Ishikawa (cell line): ENCODE measurements around the gene TOR3A.

Source experiments
- CREB1 ChIP-seq: IDR thresholded peaks from 2 replicates; pipeline ENCODE4 v1.6.1; 2012; ENCODE audit warnings: low read depth
- EGR1 ChIP-seq: IDR thresholded peaks from 2 replicates; pipeline ENCODE4 v1.6.1; 2012
- EP300 ChIP-seq: IDR thresholded peaks from 2 replicates; pipeline ENCODE4 v1.6.1; 2012; ENCODE audit warnings: borderline replicate concordance
- FOXM1 ChIP-seq: IDR thresholded peaks from 2 replicates; pipeline ENCODE4 v1.6.1; 2012; ENCODE audit warnings: low read depth, borderline replicate concordance
- NFIC ChIP-seq: IDR thresholded peaks from 2 replicates; pipeline ENCODE4 v1.6.1; 2012
- RAD21 ChIP-seq: IDR thresholded peaks from 2 replicates; pipeline ENCODE4 v1.6.1; 2012; ENCODE audit warnings: low read depth
- TAF1 ChIP-seq: IDR thresholded peaks from 2 replicates; pipeline ENCODE4 v1.6.1; 2012; ENCODE audit warnings: low read depth, mild to moderate bottlenecking
- TEAD4 ChIP-seq: IDR thresholded peaks from 2 replicates; pipeline ENCODE4 v1.6.1; 2012
- YY1 ChIP-seq: IDR thresholded peaks from 2 replicates; pipeline ENCODE4 v1.6.1; 2012; ENCODE audit warnings: low read depth
- TF ChIP-seq, protein P1 (sequence below): IDR thresholded peaks from 2 replicates; pipeline ENCODE4 v1.6.1; 2012; ENCODE audit warnings: low read depth, mild to moderate bottlenecking
- TF ChIP-seq, protein P2 (sequence below): IDR thresholded peaks from 2 replicates; pipeline ENCODE4 v1.6.1; 2012

DNA sequence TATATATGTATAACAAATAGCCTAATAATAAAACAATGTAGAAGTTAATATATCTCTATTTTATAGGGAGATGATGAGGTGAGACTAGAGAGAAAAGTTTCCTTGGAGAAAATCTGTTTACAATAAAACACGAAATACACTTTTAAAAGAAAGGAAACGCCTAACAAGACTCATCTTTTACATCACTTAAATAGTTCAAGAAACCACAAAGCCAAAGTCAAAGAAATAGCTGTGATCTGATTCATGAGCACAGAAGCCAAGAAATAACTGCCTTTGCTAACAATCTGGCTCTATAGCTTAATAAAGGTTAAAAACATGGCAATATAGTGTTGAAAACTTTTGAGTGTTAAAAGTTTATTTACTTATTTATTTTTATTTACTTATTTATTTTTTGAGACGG, 61.5 kb downstream of the TOR3A start:
- TF ChIP-seq EGR1 (no peak), CREB1 (no peak), NFIC (no peak), EP300 (no peak), FOXM1 (no peak), TAF1 (no peak), TEAD4 (no peak), YY1 (no peak), RAD21 (no peak)
- TF ChIP-seq, protein P1, sequence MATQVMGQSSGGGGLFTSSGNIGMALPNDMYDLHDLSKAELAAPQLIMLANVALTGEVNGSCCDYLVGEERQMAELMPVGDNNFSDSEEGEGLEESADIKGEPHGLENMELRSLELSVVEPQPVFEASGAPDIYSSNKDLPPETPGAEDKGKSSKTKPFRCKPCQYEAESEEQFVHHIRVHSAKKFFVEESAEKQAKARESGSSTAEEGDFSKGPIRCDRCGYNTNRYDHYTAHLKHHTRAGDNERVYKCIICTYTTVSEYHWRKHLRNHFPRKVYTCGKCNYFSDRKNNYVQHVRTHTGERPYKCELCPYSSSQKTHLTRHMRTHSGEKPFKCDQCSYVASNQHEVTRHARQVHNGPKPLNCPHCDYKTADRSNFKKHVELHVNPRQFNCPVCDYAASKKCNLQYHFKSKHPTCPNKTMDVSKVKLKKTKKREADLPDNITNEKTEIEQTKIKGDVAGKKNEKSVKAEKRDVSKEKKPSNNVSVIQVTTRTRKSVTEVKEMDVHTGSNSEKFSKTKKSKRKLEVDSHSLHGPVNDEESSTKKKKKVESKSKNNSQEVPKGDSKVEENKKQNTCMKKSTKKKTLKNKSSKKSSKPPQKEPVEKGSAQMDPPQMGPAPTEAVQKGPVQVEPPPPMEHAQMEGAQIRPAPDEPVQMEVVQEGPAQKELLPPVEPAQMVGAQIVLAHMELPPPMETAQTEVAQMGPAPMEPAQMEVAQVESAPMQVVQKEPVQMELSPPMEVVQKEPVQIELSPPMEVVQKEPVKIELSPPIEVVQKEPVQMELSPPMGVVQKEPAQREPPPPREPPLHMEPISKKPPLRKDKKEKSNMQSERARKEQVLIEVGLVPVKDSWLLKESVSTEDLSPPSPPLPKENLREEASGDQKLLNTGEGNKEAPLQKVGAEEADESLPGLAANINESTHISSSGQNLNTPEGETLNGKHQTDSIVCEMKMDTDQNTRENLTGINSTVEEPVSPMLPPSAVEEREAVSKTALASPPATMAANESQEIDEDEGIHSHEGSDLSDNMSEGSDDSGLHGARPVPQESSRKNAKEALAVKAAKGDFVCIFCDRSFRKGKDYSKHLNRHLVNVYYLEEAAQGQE, result no peak
- TF ChIP-seq, protein P2, sequence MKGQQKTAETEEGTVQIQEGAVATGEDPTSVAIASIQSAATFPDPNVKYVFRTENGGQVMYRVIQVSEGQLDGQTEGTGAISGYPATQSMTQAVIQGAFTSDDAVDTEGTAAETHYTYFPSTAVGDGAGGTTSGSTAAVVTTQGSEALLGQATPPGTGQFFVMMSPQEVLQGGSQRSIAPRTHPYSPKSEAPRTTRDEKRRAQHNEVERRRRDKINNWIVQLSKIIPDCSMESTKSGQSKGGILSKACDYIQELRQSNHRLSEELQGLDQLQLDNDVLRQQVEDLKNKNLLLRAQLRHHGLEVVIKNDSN, result no peak
